IMR-90 (cell line): ENCODE results near the gene HIGD2A. TPM values are rescaled to one million over a fixed set of nuclear protein-coding genes. Genes with fewer than 3 reads are reported as not detected.
A peak's percentile ranks its signal among the peaks of the same experiment; 100 is the strongest.

Experiments
- ATAC-seq: fragments of 200-7000 bp; cut with Tn5 transposase; 2 replicates; pipeline ENCODE4 v1.9.1; 2020; ENCODE audit warnings: low read depth, mild to moderate bottlenecking, moderate library complexity
- BruUV-seq: library from RNA; stranded (reverse); fragments of 400-500 nt; replicated peaks from 2 replicates; lab custom pipeline; 2021; lab: Mats Ljungman, UMichigan
- CTCF ChIA-PET: fragments of 300-600 bp; formaldehyde crosslinking; extraction: SDS; loops from one replicate; lab custom pipeline; 2021; ENCODE audit warnings: antibody characterized with exemption; lab: Yijun Ruan, JAX
- POLR2A ChIA-PET: fragments of 300-600 bp; sonication (Branson Sonifier 250); formaldehyde crosslinking; loops from one replicate; lab custom pipeline; 2022; ENCODE audit warnings: antibody characterized with exemption; ENCODE audit not compliant: unreplicated experiment; lab: Charles Lee
- DNase-seq: peaks from one replicate; pipeline ENCODE4 v3.0.0; 2013
- H2AFZ ChIP-seq: replicated peaks from 2 replicates; pipeline ENCODE3; 2013; ENCODE audit warnings: low read length, mild to moderate bottlenecking; ENCODE audit not compliant: poor library complexity
- H2AK5ac ChIP-seq: 2 replicates; pipeline ENCODE4 v1.6.1; 2013; ENCODE audit warnings: low read depth, low read length, inconsistent platforms
- H2AK9ac ChIP-seq: replicated peaks from 2 replicates; pipeline ENCODE3; 2013; ENCODE audit warnings: mild to moderate bottlenecking, low read depth, low read length, moderate library complexity; ENCODE audit not compliant: poor library complexity
- H2BK120ac ChIP-seq: 2 replicates; pipeline ENCODE4 v1.6.1; 2013; ENCODE audit warnings: low read depth, low read length, inconsistent platforms
- H2BK15ac ChIP-seq: 3 replicates; pipeline ENCODE4 v1.6.1; 2013; ENCODE audit warnings: low read depth, low read length, inconsistent platforms
- H2BK20ac ChIP-seq: 2 replicates; pipeline ENCODE4 v1.6.1; 2013; ENCODE audit warnings: low read depth, mild to moderate bottlenecking, inconsistent platforms, low read length, moderate library complexity
- H2BK5ac ChIP-seq: 2 replicates; pipeline ENCODE4 v1.6.1; 2013; ENCODE audit warnings: mild to moderate bottlenecking, low read depth, low read length, inconsistent platforms; ENCODE audit not compliant: poor library complexity, severe bottlenecking
- H3K14ac ChIP-seq: replicated peaks from 2 replicates; pipeline ENCODE4 v1.6.1; 2013; ENCODE audit warnings: low read depth, low read length, inconsistent platforms
- H3K18ac ChIP-seq: 2 replicates; pipeline ENCODE4 v1.6.1; 2013; ENCODE audit warnings: low read depth, low read length, control low read depth
- H3K23ac ChIP-seq: 2 replicates; pipeline ENCODE4 v1.6.1; 2013; ENCODE audit warnings: low read depth, low read length, inconsistent platforms
- H3K27ac ChIP-seq: 2 replicates; pipeline ENCODE4 v1.5.1; 2013; ENCODE audit warnings: mild to moderate bottlenecking, control low read depth, low read length; ENCODE audit not compliant: insufficient read depth
- H3K27me3 ChIP-seq: 2 replicates; pipeline ENCODE4 v1.6.1; 2013; ENCODE audit warnings: low read length; ENCODE audit not compliant: control insufficient read depth, insufficient read depth
- H3K36me3 ChIP-seq: 2 replicates; pipeline ENCODE4 v1.6.1; 2013; ENCODE audit warnings: low read length, mixed read lengths; ENCODE audit not compliant: control insufficient read depth, insufficient read depth
- H3K4ac ChIP-seq: 2 replicates; pipeline ENCODE4 v1.6.1; 2013; ENCODE audit warnings: low read depth, low read length, inconsistent platforms
- H3K4me1 ChIP-seq: 2 replicates; pipeline ENCODE4 v1.6.1; 2013; ENCODE audit warnings: low read length, mixed read lengths; ENCODE audit not compliant: control insufficient read depth, insufficient read depth
- H3K4me2 ChIP-seq: 2 replicates; pipeline ENCODE4 v1.6.1; 2013; ENCODE audit warnings: low read depth, mild to moderate bottlenecking, control low read depth, low read length, moderate library complexity
- H3K4me3 ChIP-seq: 2 replicates; pipeline ENCODE4 v1.5.1; 2013; ENCODE audit warnings: low read depth, mild to moderate bottlenecking, control low read depth, low read length, moderate library complexity; ENCODE audit not compliant: insufficient read depth
- H3K56ac ChIP-seq: 2 replicates; pipeline ENCODE4 v1.6.1; 2013; ENCODE audit warnings: low read length, inconsistent platforms; ENCODE audit not compliant: insufficient read depth; ENCODE audit errors: extremely low read depth
- H3K79me1 ChIP-seq, 2 experiments: 2 replicates each; pipeline ENCODE4 v1.6.1; 2013; ENCODE audit warnings: low read length in 2 of 2, inconsistent platforms in 1 of 2, low read depth in 1 of 2
- H3K9ac ChIP-seq: 2 replicates; pipeline ENCODE4 v1.6.1; 2013; ENCODE audit warnings: low read depth, low read length, control low read depth
- H3K9me1 ChIP-seq: 2 replicates; pipeline ENCODE4 v1.6.1; 2013; ENCODE audit warnings: low read length, inconsistent platforms; ENCODE audit not compliant: insufficient read depth
- H3K9me3 ChIP-seq: 2 replicates; pipeline ENCODE4 v1.6.1; 2013; ENCODE audit warnings: low read length; ENCODE audit not compliant: control insufficient read depth, insufficient read depth
- H4K20me1 ChIP-seq: 2 replicates; pipeline ENCODE4 v1.6.1; 2013; ENCODE audit warnings: low read length, inconsistent platforms; ENCODE audit not compliant: insufficient read depth
- H4K5ac ChIP-seq: 2 replicates; pipeline ENCODE4 v1.6.1; 2013; ENCODE audit warnings: mild to moderate bottlenecking, low read depth, low read length, control low read depth
- H4K8ac ChIP-seq, 2 experiments: 2 replicates each; pipeline ENCODE4 v1.6.1; 2013; ENCODE audit warnings: low read depth in 2 of 2, low read length in 2 of 2, control low read depth in 1 of 2, inconsistent platforms in 1 of 2
- H4K91ac ChIP-seq: 2 replicates; pipeline ENCODE4 v1.6.1; 2013; ENCODE audit warnings: low read depth, low read length, inconsistent platforms; ENCODE audit not compliant: insufficient read depth
- BHLHE40 ChIP-seq: fragments of 150-350 bp; IDR thresholded peaks from 2 replicates; pipeline ENCODE4 v1.6.1; 2016; ENCODE audit warnings: mild to moderate bottlenecking, low read depth, low read length
- MAFK ChIP-seq: IDR thresholded peaks from 2 replicates; pipeline ENCODE4 v1.6.1; 2012; ENCODE audit warnings: low read depth, low read length, improper control_type of control experiment
- MXI1 ChIP-seq: IDR thresholded peaks from 2 replicates; pipeline ENCODE4 v1.6.1; 2012; ENCODE audit warnings: low read depth, mild to moderate bottlenecking, low read length, moderate library complexity, borderline replicate concordance
- NFE2L2 ChIP-seq: fragments of 150-350 bp; IDR thresholded peaks from 2 replicates; pipeline ENCODE4 v1.6.1; 2016; ENCODE audit warnings: low read depth, mild to moderate bottlenecking, low read length
- POLR2A ChIP-seq: IDR thresholded peaks from 2 replicates; pipeline ENCODE4 v1.6.1; 2012; ENCODE audit warnings: mild to moderate bottlenecking, low read depth, low read length
- RAD21 ChIP-seq: IDR thresholded peaks from 2 replicates; pipeline ENCODE4 v1.6.1; 2012; ENCODE audit warnings: low read length, improper control_type of control experiment
- SMC3 ChIP-seq: fragments of 150-350 bp; IDR thresholded peaks from 2 replicates; pipeline ENCODE4 v1.6.1; 2016; ENCODE audit warnings: low read depth, mild to moderate bottlenecking, antibody characterized with exemption, low read length, moderate library complexity
- WGBS, 2 experiments: methylation state at CpG; one replicate each; pipeline versions ENCODE4 v1.1.5 to v1.1.7; 2013; ENCODE audit warnings: missing lambda C conversion rate in 2 of 2; ENCODE audit not compliant: insufficient read length in 1 of 2; ENCODE audit errors: extremely low coverage in 2 of 2; 5-methylcytosine and 5-hydroxymethylcytosine counted together
- dilution Hi-C: fragments of 300-500 bp; cut with HindIII; formaldehyde crosslinking; loops from one replicate; pipeline ENCODE4 v1.14.3; 2018; ENCODE audit warnings: low sequenced_read_pairs; ENCODE audit not compliant: unreplicated experiment
- in situ Hi-C: fragments of 300-500 bp; cut with MboI; formaldehyde crosslinking; loops from 3 replicates; pipeline ENCODE4 v1.14.3; 2019; ENCODE audit warnings: low sequenced_read_pairs, inconsistent platforms, mixed read lengths
- intact Hi-C: fragments of 100-400 bp; cut with micrococcal nuclease; formaldehyde crosslinking; loops from 2 replicates; pipeline ENCODE4 v1.10.0; 2022
- polyA plus RNA-seq, 3 experiments: library from polyadenylated mRNA; depleted of rRNA; stranded (reverse); fragments of >200 nt; gene quantifications; 2 replicates each; pipeline ENCODE4 v1.2.3, GENCODE V29; 2012; ENCODE audit warnings: low replicate concordance in 1 of 3
- total RNA-seq: library from RNA; depleted of rRNA; stranded (reverse); fragments of >200 nt; gene quantifications from 2 replicates; pipeline ENCODE4 v1.2.3, GENCODE V29; 2012
- TF ChIP-seq, protein P1 (sequence below): conservative IDR thresholded peaks from 2 replicates; pipeline ENCODE4 v1.5.1; 2012; ENCODE audit warnings: mild to moderate bottlenecking, low read depth, low read length, improper control_type of control experiment

Gene HIGD2A
- total and polyA plus RNA-seq, 2 of the 4 experiments (the other 2 are of a cell fraction), result 35.0 to 131 TPM

DNA sequence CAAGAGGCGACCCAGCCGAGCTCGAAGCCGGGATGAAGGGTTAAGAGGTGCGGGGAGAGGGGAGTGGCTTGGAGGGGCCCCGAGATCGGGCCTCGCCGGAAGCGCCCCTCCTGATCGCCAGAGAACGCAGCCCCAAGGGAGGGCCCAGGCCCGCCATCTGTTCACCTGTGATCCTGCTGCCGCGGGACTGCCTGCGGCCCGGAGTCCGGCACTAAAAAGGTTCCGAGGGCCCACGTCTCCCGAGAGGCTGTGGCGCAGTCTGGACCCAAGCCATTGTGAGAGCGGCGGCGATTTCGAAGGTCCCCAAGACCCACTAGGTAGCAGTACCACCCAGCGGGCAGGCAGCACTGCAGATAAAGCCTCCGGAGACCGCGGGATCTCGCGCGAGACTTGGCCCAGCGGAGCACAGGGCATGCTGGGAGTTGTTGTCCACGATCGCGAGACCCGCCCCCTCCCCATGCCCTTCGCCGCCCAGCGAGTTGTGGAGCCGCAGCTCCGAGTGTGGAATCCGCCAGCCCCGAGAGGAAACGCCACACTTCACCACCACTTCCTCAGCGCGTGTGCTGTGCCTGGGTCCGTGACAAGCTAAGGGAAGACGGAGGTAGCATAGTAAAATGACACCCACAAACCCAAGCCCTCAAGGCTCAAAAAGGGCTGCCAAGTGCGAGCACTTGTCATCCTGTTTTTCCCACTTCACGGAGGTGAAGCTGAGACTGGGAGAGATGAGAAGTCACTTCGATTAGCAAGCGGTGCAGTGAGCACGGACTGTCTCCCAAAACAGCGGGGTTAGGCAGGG, 26.9 kb upstream of the HIGD2A start, which contains the start of gene KIAA1191:
TSS of gene KIAA1191 (minus strand) at position 328 of the 796 bp plus-strand sequence. CDS start 2,256 bp downstream, outside the sequence.
- Histone ChIP-seq H3K18ac (peak within 1 kb of the TSS; percentile 67), H2AFZ (peak within 1 kb of the TSS; percentile 97), H3K4ac (peak within 1 kb of the TSS; percentile 86), H2AK9ac (peak within 1 kb of the TSS; percentile 75), H4K5ac (peak within 1 kb of the TSS; percentile 87), H3K4me2 (peak within 1 kb of the TSS; percentile 99), H3K27ac (peak within 1 kb of the TSS; percentile 91), H2BK120ac (peak within 1 kb of the TSS; percentile 65), H3K14ac (peak within 1 kb of the TSS; percentile 94), H3K9me1 (peaks cover 2% of the 10 kb centered on the region), H4K20me1 (peaks cover 10% of the 10 kb centered on the region; the same call in 1 of the 2 replicates), H3K4me3 (peak within 1 kb of the TSS; percentile 90), H3K9ac (peak within 1 kb of the TSS; percentile 86), H2BK20ac (peak within 1 kb of the TSS; percentile 71; the same call in 1 of the 2 replicates), H3K27me3 (no peaks in the 10 kb centered on the region), H4K8ac (peak within 1 kb of the TSS; percentile 73 to 93), H3K23ac (peak within 1 kb of the TSS; percentile 70), H2BK5ac (peak within 1 kb of the TSS; percentile 73), H2BK15ac (no peak within 1 kb of the TSS; the same call in 2 of the 3 replicates), H3K79me1 (peaks cover 15 to 26% of the 10 kb centered on the region in 2 experiments; a peak in 3 of 4 replicates), H3K4me1 (peaks cover 7% of the 10 kb centered on the region), H3K36me3 (peaks cover 5% of the 10 kb centered on the region), H3K56ac (peak within 1 kb of the TSS; percentile 77; the same call in 1 of the 2 replicates), H4K91ac (peak within 1 kb of the TSS; percentile 88), H2AK5ac (peak within 1 kb of the TSS; percentile 37), H3K9me3 (no peaks in the 10 kb centered on the region)
- no TSS peak for BruUV-seq
- ChIA-PET POLR2A (interaction anchor here (0.6 kb wide), 1 partner anchor 763 kb away, joined by 6 read pairs; no protein-coding TSS in a partner anchor), CTCF (interaction anchor here (1.0 kb wide), 1 partner anchor 12 kb away, joined by 3 read pairs; no protein-coding TSS in a partner anchor)
- in situ Hi-C loops (no loop called here), dilution Hi-C loops (no loop called here), intact Hi-C loops (loop anchor here (5.0 kb wide), 2 partner anchors 209 to 634 kb away; no protein-coding TSS in a partner anchor)
- peak; percentile 85 for ATAC-seq
- peak; percentile 87 for DNase-seq
- 1% methylated on average over 25 of the region's 56 CpGs; no CpG with 5 or more reads in 1 of the 2 experiments for WGBS, 2 experiments
- peak; percentile 3; the same call in 1 of the 2 replicates for TF ChIP-seq SMC3
- TF ChIP-seq MAFK, result no peak
- no peak for TF ChIP-seq NFE2L2
- TF ChIP-seq POLR2A, result peak; percentile 95
- peak; percentile 87 for TF ChIP-seq MXI1
- peak; percentile 36; the same call in 1 of the 2 replicates for TF ChIP-seq RAD21
- TF ChIP-seq, protein P1, sequence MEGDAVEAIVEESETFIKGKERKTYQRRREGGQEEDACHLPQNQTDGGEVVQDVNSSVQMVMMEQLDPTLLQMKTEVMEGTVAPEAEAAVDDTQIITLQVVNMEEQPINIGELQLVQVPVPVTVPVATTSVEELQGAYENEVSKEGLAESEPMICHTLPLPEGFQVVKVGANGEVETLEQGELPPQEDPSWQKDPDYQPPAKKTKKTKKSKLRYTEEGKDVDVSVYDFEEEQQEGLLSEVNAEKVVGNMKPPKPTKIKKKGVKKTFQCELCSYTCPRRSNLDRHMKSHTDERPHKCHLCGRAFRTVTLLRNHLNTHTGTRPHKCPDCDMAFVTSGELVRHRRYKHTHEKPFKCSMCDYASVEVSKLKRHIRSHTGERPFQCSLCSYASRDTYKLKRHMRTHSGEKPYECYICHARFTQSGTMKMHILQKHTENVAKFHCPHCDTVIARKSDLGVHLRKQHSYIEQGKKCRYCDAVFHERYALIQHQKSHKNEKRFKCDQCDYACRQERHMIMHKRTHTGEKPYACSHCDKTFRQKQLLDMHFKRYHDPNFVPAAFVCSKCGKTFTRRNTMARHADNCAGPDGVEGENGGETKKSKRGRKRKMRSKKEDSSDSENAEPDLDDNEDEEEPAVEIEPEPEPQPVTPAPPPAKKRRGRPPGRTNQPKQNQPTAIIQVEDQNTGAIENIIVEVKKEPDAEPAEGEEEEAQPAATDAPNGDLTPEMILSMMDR, result peak; percentile 37
- TF ChIP-seq BHLHE40, result no peak
